Measurements from ENCODE around the gene CRIP3. TPM values are rescaled to one million over a fixed set of nuclear protein-coding genes. Genes with fewer than 3 reads are reported as not detected.

CRIP3 gene
- total RNA-seq, 1 experiment from 2014 or later = 44.7 TPM

DNA sequence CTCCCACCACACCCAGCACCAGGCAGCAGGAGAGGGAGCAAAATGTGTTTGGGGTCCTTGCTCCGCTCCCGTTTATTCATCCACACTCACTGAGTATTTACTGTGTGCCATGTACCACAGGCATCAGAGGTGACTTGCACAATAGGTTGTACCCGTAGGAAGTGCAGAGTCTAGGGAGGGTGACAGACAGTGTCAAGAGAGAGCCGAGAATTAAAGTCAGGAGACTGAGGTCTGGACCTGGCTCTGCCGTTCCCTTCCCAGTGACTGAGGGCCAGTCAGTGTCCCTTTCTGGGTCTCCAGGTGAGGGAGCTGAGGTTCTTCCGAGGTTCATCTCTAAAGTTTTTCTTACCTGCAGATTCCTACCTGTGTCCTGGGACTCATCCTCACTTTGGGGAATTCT lies 43.1 kb downstream of the CRIP3 start:
- POLR2A ChIA-PET = interaction anchor here (1.5 kb wide), 1 partner anchor 95 kb away, joined by 3 read pairs; no protein-coding TSS in a partner anchor
- H3K36me3 Mint-ChIP-seq = no peaks in the 10 kb centered on the region
- ATAC-seq = no peak
- TF ChIP-seq EMX1 (CRISPR knock-in tag; IDR thresholded peaks at IDR 0.05) = no peak
- TF ChIP-seq IRF2 (CRISPR knock-in tag; IDR thresholded peaks at IDR 0.05; ENCODE audit: borderline replicate concordance, low read depth) = no peak
- TF ChIP-seq, protein P1, sequence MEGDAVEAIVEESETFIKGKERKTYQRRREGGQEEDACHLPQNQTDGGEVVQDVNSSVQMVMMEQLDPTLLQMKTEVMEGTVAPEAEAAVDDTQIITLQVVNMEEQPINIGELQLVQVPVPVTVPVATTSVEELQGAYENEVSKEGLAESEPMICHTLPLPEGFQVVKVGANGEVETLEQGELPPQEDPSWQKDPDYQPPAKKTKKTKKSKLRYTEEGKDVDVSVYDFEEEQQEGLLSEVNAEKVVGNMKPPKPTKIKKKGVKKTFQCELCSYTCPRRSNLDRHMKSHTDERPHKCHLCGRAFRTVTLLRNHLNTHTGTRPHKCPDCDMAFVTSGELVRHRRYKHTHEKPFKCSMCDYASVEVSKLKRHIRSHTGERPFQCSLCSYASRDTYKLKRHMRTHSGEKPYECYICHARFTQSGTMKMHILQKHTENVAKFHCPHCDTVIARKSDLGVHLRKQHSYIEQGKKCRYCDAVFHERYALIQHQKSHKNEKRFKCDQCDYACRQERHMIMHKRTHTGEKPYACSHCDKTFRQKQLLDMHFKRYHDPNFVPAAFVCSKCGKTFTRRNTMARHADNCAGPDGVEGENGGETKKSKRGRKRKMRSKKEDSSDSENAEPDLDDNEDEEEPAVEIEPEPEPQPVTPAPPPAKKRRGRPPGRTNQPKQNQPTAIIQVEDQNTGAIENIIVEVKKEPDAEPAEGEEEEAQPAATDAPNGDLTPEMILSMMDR (IDR thresholded peaks at IDR 0.05) = no peak
- no peak for TF ChIP-seq NR3C1 (CRISPR knock-in tag; conservative IDR thresholded peaks at IDR 0.05; ENCODE audit: low read depth)
- TF ChIP-seq, protein P2, sequence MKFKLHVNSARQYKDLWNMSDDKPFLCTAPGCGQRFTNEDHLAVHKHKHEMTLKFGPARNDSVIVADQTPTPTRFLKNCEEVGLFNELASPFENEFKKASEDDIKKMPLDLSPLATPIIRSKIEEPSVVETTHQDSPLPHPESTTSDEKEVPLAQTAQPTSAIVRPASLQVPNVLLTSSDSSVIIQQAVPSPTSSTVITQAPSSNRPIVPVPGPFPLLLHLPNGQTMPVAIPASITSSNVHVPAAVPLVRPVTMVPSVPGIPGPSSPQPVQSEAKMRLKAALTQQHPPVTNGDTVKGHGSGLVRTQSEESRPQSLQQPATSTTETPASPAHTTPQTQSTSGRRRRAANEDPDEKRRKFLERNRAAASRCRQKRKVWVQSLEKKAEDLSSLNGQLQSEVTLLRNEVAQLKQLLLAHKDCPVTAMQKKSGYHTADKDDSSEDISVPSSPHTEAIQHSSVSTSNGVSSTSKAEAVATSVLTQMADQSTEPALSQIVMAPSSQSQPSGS (CRISPR knock-in tag; IDR thresholded peaks at IDR 0.05; ENCODE audit: borderline replicate concordance, low read depth) = no peak
- TF ChIP-seq PRRX2 (CRISPR knock-in tag; IDR thresholded peaks at IDR 0.05) = no peak
- TF ChIP-seq ZNF416 (CRISPR knock-in tag; IDR thresholded peaks at IDR 0.05) = no peak
- TF ChIP-seq, protein P3, sequence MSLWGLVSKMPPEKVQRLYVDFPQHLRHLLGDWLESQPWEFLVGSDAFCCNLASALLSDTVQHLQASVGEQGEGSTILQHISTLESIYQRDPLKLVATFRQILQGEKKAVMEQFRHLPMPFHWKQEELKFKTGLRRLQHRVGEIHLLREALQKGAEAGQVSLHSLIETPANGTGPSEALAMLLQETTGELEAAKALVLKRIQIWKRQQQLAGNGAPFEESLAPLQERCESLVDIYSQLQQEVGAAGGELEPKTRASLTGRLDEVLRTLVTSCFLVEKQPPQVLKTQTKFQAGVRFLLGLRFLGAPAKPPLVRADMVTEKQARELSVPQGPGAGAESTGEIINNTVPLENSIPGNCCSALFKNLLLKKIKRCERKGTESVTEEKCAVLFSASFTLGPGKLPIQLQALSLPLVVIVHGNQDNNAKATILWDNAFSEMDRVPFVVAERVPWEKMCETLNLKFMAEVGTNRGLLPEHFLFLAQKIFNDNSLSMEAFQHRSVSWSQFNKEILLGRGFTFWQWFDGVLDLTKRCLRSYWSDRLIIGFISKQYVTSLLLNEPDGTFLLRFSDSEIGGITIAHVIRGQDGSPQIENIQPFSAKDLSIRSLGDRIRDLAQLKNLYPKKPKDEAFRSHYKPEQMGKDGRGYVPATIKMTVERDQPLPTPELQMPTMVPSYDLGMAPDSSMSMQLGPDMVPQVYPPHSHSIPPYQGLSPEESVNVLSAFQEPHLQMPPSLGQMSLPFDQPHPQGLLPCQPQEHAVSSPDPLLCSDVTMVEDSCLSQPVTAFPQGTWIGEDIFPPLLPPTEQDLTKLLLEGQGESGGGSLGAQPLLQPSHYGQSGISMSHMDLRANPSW (CRISPR knock-in tag; conservative IDR thresholded peaks at IDR 0.05; ENCODE audit: low read depth) = no peak
- TF ChIP-seq, protein P4, sequence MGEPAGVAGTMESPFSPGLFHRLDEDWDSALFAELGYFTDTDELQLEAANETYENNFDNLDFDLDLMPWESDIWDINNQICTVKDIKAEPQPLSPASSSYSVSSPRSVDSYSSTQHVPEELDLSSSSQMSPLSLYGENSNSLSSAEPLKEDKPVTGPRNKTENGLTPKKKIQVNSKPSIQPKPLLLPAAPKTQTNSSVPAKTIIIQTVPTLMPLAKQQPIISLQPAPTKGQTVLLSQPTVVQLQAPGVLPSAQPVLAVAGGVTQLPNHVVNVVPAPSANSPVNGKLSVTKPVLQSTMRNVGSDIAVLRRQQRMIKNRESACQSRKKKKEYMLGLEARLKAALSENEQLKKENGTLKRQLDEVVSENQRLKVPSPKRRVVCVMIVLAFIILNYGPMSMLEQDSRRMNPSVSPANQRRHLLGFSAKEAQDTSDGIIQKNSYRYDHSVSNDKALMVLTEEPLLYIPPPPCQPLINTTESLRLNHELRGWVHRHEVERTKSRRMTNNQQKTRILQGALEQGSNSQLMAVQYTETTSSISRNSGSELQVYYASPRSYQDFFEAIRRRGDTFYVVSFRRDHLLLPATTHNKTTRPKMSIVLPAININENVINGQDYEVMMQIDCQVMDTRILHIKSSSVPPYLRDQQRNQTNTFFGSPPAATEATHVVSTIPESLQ (CRISPR knock-in tag; IDR thresholded peaks at IDR 0.05) = no peak
- TF ChIP-seq GTF2I (CRISPR knock-in tag; conservative IDR thresholded peaks at IDR 0.05) = no peak
- TF ChIP-seq, protein P5, sequence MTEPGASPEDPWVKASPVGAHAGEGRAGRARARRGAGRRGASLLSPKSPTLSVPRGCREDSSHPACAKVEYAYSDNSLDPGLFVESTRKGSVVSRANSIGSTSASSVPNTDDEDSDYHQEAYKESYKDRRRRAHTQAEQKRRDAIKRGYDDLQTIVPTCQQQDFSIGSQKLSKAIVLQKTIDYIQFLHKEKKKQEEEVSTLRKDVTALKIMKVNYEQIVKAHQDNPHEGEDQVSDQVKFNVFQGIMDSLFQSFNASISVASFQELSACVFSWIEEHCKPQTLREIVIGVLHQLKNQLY (CRISPR knock-in tag; IDR thresholded peaks at IDR 0.05) = no peak
- no peak for TF ChIP-seq SOX15 (CRISPR knock-in tag; IDR thresholded peaks at IDR 0.05)
- TF ChIP-seq, protein P6, sequence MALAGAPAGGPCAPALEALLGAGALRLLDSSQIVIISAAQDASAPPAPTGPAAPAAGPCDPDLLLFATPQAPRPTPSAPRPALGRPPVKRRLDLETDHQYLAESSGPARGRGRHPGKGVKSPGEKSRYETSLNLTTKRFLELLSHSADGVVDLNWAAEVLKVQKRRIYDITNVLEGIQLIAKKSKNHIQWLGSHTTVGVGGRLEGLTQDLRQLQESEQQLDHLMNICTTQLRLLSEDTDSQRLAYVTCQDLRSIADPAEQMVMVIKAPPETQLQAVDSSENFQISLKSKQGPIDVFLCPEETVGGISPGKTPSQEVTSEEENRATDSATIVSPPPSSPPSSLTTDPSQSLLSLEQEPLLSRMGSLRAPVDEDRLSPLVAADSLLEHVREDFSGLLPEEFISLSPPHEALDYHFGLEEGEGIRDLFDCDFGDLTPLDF (CRISPR knock-in tag; IDR thresholded peaks at IDR 0.05) = no peak
- TF ChIP-seq, protein P7, sequence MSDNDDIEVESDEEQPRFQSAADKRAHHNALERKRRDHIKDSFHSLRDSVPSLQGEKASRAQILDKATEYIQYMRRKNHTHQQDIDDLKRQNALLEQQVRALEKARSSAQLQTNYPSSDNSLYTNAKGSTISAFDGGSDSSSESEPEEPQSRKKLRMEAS (CRISPR knock-in tag; IDR thresholded peaks at IDR 0.05) = no peak
- TF ChIP-seq, protein P8, sequence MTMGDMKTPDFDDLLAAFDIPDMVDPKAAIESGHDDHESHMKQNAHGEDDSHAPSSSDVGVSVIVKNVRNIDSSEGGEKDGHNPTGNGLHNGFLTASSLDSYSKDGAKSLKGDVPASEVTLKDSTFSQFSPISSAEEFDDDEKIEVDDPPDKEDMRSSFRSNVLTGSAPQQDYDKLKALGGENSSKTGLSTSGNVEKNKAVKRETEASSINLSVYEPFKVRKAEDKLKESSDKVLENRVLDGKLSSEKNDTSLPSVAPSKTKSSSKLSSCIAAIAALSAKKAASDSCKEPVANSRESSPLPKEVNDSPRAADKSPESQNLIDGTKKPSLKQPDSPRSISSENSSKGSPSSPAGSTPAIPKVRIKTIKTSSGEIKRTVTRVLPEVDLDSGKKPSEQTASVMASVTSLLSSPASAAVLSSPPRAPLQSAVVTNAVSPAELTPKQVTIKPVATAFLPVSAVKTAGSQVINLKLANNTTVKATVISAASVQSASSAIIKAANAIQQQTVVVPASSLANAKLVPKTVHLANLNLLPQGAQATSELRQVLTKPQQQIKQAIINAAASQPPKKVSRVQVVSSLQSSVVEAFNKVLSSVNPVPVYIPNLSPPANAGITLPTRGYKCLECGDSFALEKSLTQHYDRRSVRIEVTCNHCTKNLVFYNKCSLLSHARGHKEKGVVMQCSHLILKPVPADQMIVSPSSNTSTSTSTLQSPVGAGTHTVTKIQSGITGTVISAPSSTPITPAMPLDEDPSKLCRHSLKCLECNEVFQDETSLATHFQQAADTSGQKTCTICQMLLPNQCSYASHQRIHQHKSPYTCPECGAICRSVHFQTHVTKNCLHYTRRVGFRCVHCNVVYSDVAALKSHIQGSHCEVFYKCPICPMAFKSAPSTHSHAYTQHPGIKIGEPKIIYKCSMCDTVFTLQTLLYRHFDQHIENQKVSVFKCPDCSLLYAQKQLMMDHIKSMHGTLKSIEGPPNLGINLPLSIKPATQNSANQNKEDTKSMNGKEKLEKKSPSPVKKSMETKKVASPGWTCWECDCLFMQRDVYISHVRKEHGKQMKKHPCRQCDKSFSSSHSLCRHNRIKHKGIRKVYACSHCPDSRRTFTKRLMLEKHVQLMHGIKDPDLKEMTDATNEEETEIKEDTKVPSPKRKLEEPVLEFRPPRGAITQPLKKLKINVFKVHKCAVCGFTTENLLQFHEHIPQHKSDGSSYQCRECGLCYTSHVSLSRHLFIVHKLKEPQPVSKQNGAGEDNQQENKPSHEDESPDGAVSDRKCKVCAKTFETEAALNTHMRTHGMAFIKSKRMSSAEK (CRISPR knock-in tag; IDR thresholded peaks at IDR 0.05; ENCODE audit: borderline replicate concordance) = no peak
- H3K27ac Mint-ChIP-seq = no peak overlapping the region
- peaks cover 38% of the 10 kb centered on the region for H3K4me1 Mint-ChIP-seq
- no peak for DNase-seq (ENCODE audit: low spot score)
- no peaks in the 10 kb centered on the region for H3K9me3 Mint-ChIP-seq
- CTCF ChIA-PET = interaction anchor here (0.7 to 4.8 kb wide), 5 partner anchors 9 to 70 kb away, joined by 3 to 27 read pairs (median 4); no protein-coding TSS in a partner anchor
- no peak overlapping the region for H3K4me3 Mint-ChIP-seq
- H3K27me3 Mint-ChIP-seq (ENCODE audit: low read depth) = peaks cover 33% of the 10 kb centered on the region

Measured in WTC11 (cell line).